Nephron progenitor cell (in vitro differentiated cells): ENCODE measurements around the gene SAP130.

ENCODE experiments used
- DNase-seq: peaks from one replicate; pipeline ENCODE4 v3.0.0; 2021
- H3K27ac Mint-ChIP-seq: 2 replicates; pipeline ENCODE4 v1.8.0; 2021; ENCODE audit warnings: mild to moderate bottlenecking, moderate library complexity, mixed read lengths
- H3K27me3 Mint-ChIP-seq: 2 replicates; pipeline ENCODE4 v1.8.0; 2021; ENCODE audit warnings: mild to moderate bottlenecking, low read depth, mixed read lengths; ENCODE audit not compliant: poor library complexity
- H3K36me3 Mint-ChIP-seq: 2 replicates; pipeline ENCODE4 v1.8.0; 2021; ENCODE audit warnings: low read depth, mixed read lengths
- H3K4me1 Mint-ChIP-seq: 2 replicates; pipeline ENCODE4 v1.8.0; 2021; ENCODE audit warnings: mixed read lengths
- H3K4me3 Mint-ChIP-seq: 2 replicates; pipeline ENCODE4 v1.8.0; 2021; ENCODE audit warnings: mild to moderate bottlenecking, moderate library complexity, mixed read lengths
- H3K9me3 Mint-ChIP-seq: 2 replicates; pipeline ENCODE4 v1.8.0; 2021; ENCODE audit warnings: mild to moderate bottlenecking, moderate library complexity, mixed read lengths
- TF ChIP-seq, protein P1 (sequence below): fragments of 200-600 bp; sonication (generic); IDR thresholded peaks from 2 replicates; pipeline ENCODE4 v1.5.0; 2021; ENCODE audit warnings: antibody characterized with exemption

SAP130 gene

GRCh38 chr2:128062571-128062970, 34.7 kb upstream of the SAP130 start:
- Mint-ChIP-seq H3K4me3 (no peak overlapping the region), H3K27me3 (peaks cover 8% of the 10 kb centered on the region), H3K9me3 (no peaks in the 10 kb centered on the region), H3K4me1 (peaks cover 4% of the 10 kb centered on the region), H3K36me3 (no peaks in the 10 kb centered on the region), H3K27ac (no peak overlapping the region)
- TF ChIP-seq, protein P1, sequence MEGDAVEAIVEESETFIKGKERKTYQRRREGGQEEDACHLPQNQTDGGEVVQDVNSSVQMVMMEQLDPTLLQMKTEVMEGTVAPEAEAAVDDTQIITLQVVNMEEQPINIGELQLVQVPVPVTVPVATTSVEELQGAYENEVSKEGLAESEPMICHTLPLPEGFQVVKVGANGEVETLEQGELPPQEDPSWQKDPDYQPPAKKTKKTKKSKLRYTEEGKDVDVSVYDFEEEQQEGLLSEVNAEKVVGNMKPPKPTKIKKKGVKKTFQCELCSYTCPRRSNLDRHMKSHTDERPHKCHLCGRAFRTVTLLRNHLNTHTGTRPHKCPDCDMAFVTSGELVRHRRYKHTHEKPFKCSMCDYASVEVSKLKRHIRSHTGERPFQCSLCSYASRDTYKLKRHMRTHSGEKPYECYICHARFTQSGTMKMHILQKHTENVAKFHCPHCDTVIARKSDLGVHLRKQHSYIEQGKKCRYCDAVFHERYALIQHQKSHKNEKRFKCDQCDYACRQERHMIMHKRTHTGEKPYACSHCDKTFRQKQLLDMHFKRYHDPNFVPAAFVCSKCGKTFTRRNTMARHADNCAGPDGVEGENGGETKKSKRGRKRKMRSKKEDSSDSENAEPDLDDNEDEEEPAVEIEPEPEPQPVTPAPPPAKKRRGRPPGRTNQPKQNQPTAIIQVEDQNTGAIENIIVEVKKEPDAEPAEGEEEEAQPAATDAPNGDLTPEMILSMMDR = no peak
- no peak for DNase-seq

- H3K27ac Mint-ChIP-seq = no peak overlapping the region
Observed at GRCh38 chr2:128058114-128058513, 30.3 kb upstream of the SAP130 start.

GRCh38 chr2:128057334-128057733, 29.5 kb upstream of the SAP130 start:
- TF ChIP-seq, protein P1 = no peak
- peaks cover 19% of the 10 kb centered on the region for H3K27me3 Mint-ChIP-seq
- no peak for DNase-seq
- H3K4me3 Mint-ChIP-seq = no peak overlapping the region
- no peaks in the 10 kb centered on the region for H3K4me1 Mint-ChIP-seq
- H3K9me3 Mint-ChIP-seq = peaks cover 7% of the 10 kb centered on the region
- H3K36me3 Mint-ChIP-seq = no peaks in the 10 kb centered on the region
- no peak overlapping the region for H3K27ac Mint-ChIP-seq

More at GRCh38 chr2:128058114-128058513, 30.3 kb upstream of the SAP130 start:
- H3K4me1 Mint-ChIP-seq = peaks cover under 1% of the 10 kb centered on the region
- TF ChIP-seq, protein P1 = no peak
- no peak overlapping the region for H3K4me3 Mint-ChIP-seq
- H3K9me3 Mint-ChIP-seq = peaks cover 7% of the 10 kb centered on the region
- H3K27me3 Mint-ChIP-seq = peaks cover 15% of the 10 kb centered on the region
- H3K36me3 Mint-ChIP-seq = no peaks in the 10 kb centered on the region
- no peak for DNase-seq

DNA sequence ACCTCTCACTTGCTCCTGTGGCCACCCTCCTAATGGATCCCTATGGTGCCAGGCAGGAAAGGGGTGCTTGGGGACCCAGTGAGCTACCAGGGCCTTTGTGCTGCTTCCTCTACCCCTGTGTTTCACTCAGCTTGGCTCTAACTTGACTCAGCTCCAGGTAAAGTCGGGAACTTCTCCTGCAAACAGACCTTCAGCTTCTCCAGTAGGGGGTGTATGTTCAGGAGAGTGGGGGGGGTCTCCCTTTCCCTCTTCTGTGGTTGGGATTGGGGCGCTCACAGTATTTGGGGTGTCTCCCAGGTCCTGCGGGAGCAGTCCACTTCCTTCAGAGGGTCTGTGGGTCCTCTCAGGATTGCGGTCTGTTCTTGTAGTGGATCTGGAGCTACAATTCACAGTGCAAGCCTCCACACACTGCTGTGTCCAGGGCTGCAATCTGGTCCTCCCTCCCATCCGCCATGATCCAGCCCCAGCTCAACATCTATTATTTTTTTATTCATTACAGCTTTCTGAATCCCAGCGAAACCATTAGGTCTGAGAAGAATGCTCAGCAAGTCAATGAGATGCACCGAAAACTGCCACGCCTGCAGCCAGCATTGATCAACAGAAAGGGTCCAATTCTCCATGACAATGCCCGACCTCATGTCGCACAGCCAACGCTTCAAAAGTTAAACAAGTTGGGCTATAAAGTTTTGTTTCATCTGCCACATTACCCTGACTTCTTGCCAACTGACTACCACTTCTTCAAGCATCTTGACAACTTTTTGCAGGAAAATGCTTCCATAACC, 26.4 kb upstream of the SAP130 start:
- no peak overlapping the region for H3K4me3 Mint-ChIP-seq
- no peaks in the 10 kb centered on the region for H3K4me1 Mint-ChIP-seq
- H3K36me3 Mint-ChIP-seq = no peaks in the 10 kb centered on the region
- H3K9me3 Mint-ChIP-seq = peaks cover 24% of the 10 kb centered on the region
- no peak for DNase-seq
- H3K27me3 Mint-ChIP-seq = peaks cover 19% of the 10 kb centered on the region
- TF ChIP-seq, protein P1 = no peak
- no peak overlapping the region for H3K27ac Mint-ChIP-seq

GRCh38 chr2:128053331-128053730, 25.5 kb upstream of the SAP130 start:
- TF ChIP-seq, protein P1 = no peak
- H3K9me3 Mint-ChIP-seq = peaks cover 31% of the 10 kb centered on the region
- H3K4me3 Mint-ChIP-seq = no peak overlapping the region
- no peak for DNase-seq
- no peak overlapping the region for H3K27ac Mint-ChIP-seq
- no peaks in the 10 kb centered on the region for H3K36me3 Mint-ChIP-seq
- peaks cover 19% of the 10 kb centered on the region for H3K27me3 Mint-ChIP-seq
- H3K4me1 Mint-ChIP-seq = no peaks in the 10 kb centered on the region

DNA sequence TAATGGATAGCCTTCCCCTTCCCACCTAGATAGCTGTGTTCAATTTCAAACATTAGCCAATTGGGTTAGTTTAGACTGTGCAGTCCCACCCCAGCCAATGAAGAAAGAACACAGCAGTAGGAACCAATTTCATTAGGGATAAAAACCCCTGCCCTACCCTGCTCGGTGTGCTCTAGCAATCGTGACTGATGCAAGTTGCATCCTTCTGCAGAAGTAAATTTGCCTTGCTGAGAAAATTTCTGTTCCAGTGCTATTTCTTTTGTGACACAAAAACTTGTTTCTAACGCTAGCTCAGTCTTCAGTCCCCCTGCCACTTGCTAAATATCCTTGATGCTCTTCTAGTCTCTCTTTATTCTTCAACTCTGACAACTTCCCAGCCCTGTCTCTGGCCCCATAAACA, 15.2 kb upstream of the SAP130 start:
- DNase-seq = no peak
- Mint-ChIP-seq H3K27ac (no peak overlapping the region), H3K4me1 (peaks cover 12% of the 10 kb centered on the region), H3K27me3 (peaks cover 9% of the 10 kb centered on the region), H3K4me3 (peak overlapping the region; percentile 24), H3K9me3 (peaks cover 51% of the 10 kb centered on the region), H3K36me3 (no peaks in the 10 kb centered on the region)
- TF ChIP-seq, protein P1 = no peak
